Panc1 (cell line): ENCODE results near the gene AP2B1.

ENCODE experiments used
- POLR2AphosphoS5 ChIP-seq: IDR thresholded peaks from 2 replicates; pipeline ENCODE4 v1.6.1; 2012; ENCODE audit warnings: mild to moderate bottlenecking, low read depth, low read length, moderate library complexity
- SIN3A ChIP-seq: IDR thresholded peaks from 2 replicates; pipeline ENCODE4 v1.6.1; 2012; ENCODE audit warnings: low read depth, mild to moderate bottlenecking, low read length, moderate library complexity, borderline replicate concordance; ENCODE audit not compliant: insufficient read depth
- TF ChIP-seq, protein P1 (sequence below): fragments of 450-650 bp; IDR thresholded peaks from 2 replicates; pipeline ENCODE4 v1.5.1; 2017; ENCODE audit warnings: mild to moderate bottlenecking

DNA sequence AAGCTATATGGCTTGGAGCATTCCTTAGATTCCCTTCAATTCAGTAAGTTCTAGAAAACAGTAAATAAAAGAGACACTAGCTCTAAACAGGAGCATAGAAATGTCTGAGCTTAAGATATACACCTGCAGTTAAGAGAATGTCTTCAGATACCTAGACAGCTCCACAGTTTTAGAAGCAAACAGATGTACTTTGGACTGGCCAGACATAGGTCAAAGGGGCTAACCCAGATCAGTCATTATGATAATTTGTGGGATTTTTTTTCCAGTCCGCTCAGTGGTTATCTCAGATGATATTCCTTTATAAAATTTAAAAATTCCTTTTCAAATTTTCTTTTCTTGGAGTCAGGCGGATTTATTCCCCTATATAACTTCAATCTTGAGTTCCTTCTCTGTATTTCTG is 78.5 kb downstream of the AP2B1 start:
- TF ChIP-seq, protein P1, sequence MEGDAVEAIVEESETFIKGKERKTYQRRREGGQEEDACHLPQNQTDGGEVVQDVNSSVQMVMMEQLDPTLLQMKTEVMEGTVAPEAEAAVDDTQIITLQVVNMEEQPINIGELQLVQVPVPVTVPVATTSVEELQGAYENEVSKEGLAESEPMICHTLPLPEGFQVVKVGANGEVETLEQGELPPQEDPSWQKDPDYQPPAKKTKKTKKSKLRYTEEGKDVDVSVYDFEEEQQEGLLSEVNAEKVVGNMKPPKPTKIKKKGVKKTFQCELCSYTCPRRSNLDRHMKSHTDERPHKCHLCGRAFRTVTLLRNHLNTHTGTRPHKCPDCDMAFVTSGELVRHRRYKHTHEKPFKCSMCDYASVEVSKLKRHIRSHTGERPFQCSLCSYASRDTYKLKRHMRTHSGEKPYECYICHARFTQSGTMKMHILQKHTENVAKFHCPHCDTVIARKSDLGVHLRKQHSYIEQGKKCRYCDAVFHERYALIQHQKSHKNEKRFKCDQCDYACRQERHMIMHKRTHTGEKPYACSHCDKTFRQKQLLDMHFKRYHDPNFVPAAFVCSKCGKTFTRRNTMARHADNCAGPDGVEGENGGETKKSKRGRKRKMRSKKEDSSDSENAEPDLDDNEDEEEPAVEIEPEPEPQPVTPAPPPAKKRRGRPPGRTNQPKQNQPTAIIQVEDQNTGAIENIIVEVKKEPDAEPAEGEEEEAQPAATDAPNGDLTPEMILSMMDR = no peak
- TF ChIP-seq POLR2AphosphoS5 = no peak
- no peak for TF ChIP-seq SIN3A
